ACC112 (cell line): ENCODE data around the gene RBM17.

Experiments
- H2AFZ ChIP-seq: fragments of 200-600 bp; sonication (generic); one replicate; pipeline ENCODE4 v1.6.0; 2017; ENCODE audit warnings: antibody characterized with exemption, low read length; ENCODE audit not compliant: unreplicated experiment
- H3K27ac ChIP-seq: fragments of 200-600 bp; sonication (generic); 2 replicates; pipeline ENCODE4 v1.5.1; 2014; ENCODE audit warnings: low read depth, mild to moderate bottlenecking, antibody characterized with exemption, low read length, moderate library complexity
- H3K27me3 ChIP-seq: fragments of 200-600 bp; sonication (generic); 2 replicates; pipeline ENCODE4 v1.6.1; 2014; ENCODE audit warnings: mild to moderate bottlenecking, antibody characterized with exemption, low read length, moderate library complexity, mixed read lengths; ENCODE audit not compliant: insufficient read depth
- H3K36me3 ChIP-seq: fragments of 200-600 bp; sonication (generic); 2 replicates; pipeline ENCODE4 v1.6.1; 2016; ENCODE audit warnings: mild to moderate bottlenecking, antibody characterized with exemption, low read length, moderate library complexity, mixed read lengths; ENCODE audit not compliant: insufficient read depth
- H3K4me1 ChIP-seq: fragments of 200-600 bp; sonication (generic); one replicate; pipeline ENCODE4 v1.6.1; 2016; ENCODE audit warnings: low read length, mixed read lengths; ENCODE audit not compliant: insufficient read depth, unreplicated experiment, control insufficient read depth
- H3K4me3 ChIP-seq: fragments of 200-600 bp; sonication (generic); 2 replicates; pipeline ENCODE4 v1.5.1; 2014; ENCODE audit warnings: mild to moderate bottlenecking, low read depth, low read length
- H3K79me2 ChIP-seq: fragments of 200-600 bp; sonication (generic); one replicate; pipeline ENCODE4 v1.6.0; 2016; ENCODE audit warnings: low read length; ENCODE audit not compliant: control insufficient read depth, unreplicated experiment, insufficient read depth

The RBM17 gene

DNA sequence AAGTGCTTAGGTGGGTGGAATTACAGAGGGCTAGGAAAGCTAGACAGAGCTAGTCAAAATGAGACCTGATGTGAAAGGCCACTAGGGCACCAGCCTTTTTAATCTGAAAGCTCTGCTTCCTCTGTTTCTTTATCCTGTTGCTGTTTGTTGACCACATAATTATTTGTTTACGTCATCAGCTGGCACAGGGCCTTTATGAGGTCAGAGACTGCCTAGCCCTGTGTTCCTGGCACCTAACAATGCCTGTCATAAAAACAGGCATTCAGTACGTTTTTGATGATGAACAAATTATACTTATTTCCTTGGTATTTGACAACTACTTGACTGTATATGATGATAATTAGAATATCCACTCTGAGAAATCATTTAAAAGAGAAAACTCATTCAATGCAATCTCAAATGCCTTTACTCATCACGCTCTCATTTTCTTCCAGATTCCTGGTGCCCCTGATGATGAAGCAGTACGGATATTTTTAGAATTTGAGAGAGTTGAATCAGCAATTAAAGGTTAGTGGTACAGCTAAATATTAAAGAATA is 26.0 kb downstream of the RBM17 start:
- Histone ChIP-seq H3K27me3 (no peaks in the 10 kb centered on the region), H3K36me3 (peaks cover 42% of the 10 kb centered on the region), H2AFZ (no peak overlapping the region), H3K4me3 (no peak overlapping the region), H3K79me2 (peaks cover 6% of the 10 kb centered on the region), H3K27ac (peak overlapping the region; percentile 89), H3K4me1 (peaks cover 23% of the 10 kb centered on the region)

DNA sequence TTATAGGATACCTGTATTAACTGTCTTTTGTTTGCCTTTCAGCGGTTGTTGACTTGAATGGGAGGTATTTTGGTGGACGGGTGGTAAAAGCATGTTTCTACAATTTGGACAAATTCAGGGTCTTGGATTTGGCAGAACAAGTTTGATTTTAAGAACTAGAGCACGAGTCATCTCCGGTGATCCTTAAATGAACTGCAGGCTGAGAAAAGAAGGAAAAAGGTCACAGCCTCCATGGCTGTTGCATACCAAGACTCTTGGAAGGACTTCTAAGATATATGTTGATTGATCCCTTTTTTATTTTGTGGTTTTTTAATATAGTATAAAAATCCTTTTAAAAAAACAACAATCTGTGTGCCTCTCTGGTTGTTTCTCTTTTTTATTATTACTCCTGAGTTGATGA is 26.6 kb downstream of the RBM17 start:
- Histone ChIP-seq H3K4me1 (peaks cover 23% of the 10 kb centered on the region), H3K79me2 (peaks cover under 1% of the 10 kb centered on the region), H3K4me3 (no peak overlapping the region), H3K27ac (peak overlapping the region; percentile 89), H2AFZ (no peak overlapping the region), H3K36me3 (peaks cover 37% of the 10 kb centered on the region), H3K27me3 (no peaks in the 10 kb centered on the region)

DNA sequence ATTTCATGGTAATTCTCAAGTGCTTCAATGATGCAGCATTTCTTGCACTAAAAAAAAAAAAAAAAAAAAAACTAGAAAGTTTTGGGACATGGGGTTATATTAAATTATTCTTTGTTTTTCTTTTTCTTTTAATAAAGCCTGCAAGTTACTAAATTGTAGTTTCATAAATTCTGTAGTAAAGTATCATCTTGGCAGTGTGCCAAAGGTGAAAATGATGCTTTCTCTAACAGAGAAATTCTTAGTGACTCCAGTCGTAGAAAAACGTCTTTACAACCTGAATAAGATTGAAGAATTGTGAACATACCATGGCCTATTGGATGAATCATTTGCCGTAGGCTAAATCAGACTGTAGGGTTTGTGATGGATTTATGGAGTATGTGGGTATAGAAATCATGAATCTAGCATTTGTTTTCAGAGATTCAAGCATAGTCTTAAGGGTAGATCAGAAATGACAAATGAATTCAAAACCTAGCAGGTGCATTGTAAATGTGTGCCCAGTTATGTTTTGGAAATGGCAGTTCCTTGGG is 27.1 kb downstream of the RBM17 start:
- Histone ChIP-seq H3K4me1 (peaks cover 23% of the 10 kb centered on the region), H3K4me3 (no peak overlapping the region), H3K79me2 (no peaks in the 10 kb centered on the region), H3K27me3 (no peaks in the 10 kb centered on the region), H3K36me3 (peaks cover 32% of the 10 kb centered on the region), H3K27ac (peak overlapping the region; percentile 89), H2AFZ (no peak overlapping the region)

DNA sequence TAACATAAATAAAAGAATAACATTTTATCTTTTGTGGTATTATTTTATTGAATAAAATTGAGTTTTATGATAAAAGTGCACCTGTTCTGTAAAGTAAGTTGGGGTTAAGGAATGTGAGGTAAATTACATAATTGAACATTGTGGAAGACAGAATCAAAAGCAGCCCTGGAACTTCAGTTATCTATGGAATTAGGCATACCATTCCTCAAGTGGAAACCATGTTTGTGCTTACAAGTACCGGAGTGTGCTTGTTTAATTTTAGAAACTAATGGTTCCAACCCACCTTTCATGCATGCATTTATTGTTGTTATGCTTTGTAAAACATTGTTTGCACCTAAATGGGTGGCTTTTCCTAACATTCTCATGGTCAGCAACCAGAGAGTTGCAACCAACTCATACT is 28.0 kb downstream of the RBM17 start:
- Histone ChIP-seq H2AFZ (no peak overlapping the region), H3K27me3 (no peaks in the 10 kb centered on the region), H3K4me3 (no peak overlapping the region), H3K27ac (no peak overlapping the region), H3K36me3 (peaks cover 32% of the 10 kb centered on the region), H3K4me1 (peaks cover 23% of the 10 kb centered on the region), H3K79me2 (no peaks in the 10 kb centered on the region)

DNA sequence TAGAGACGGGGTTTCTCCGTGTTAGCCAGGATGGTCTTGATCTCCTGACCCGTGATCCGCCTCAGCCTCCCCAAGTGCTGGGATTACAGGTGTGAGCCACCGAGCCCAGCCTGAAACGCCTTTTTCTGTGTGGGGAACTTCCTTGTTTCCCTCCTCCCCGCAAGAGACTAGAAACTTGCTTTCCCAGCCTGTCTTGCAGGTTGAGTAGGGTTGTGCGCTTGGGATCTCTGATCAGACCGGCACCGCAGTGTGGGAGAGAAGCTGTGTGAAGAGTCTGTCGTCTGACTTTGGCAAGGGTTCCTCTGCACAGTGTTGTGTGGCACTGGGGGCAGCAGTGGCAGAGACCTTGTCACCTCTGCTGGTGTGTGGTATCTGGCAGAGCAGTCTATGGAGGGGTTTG is 28.9 kb downstream of the RBM17 start:
- no peak overlapping the region for H2AFZ ChIP-seq
- no peak overlapping the region for H3K4me3 ChIP-seq
- H3K79me2 ChIP-seq, result no peaks in the 10 kb centered on the region
- H3K4me1 ChIP-seq, result peaks cover 23% of the 10 kb centered on the region
- no peak overlapping the region for H3K27ac ChIP-seq
- H3K27me3 ChIP-seq, result no peaks in the 10 kb centered on the region
- H3K36me3 ChIP-seq, result peaks cover 26% of the 10 kb centered on the region

GRCh38 chr10:6119423-6119822 is 30.6 kb downstream of the RBM17 start:
- Histone ChIP-seq H3K27me3 (no peaks in the 10 kb centered on the region), H3K79me2 (no peaks in the 10 kb centered on the region)

DNA sequence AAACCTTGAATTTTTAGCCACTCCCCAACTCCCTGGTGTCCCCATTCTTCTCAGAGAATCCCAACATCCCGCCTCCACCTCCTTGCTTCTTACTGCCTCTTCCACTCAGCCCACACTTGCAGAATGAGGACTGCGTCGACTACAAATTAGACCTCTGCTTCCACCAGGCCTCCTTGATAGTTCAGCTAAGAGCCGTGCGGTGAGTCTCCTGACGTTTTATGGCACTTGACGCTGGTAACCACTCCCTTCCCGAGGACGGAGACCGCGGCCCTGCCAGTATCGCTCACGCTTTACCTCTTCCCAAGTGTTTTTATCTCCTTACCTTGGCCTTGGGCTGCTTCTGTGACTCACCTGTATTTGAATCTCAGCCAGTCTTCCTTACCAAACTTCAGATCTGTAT is 31.1 kb downstream of the RBM17 start:
- Histone ChIP-seq H2AFZ (no peak overlapping the region), H3K36me3 (peaks cover 9% of the 10 kb centered on the region; the same call in 1 of the 2 replicates), H3K79me2 (no peaks in the 10 kb centered on the region), H3K4me1 (peaks cover 13% of the 10 kb centered on the region), H3K27ac (no peak overlapping the region), H3K27me3 (no peaks in the 10 kb centered on the region), H3K4me3 (no peak overlapping the region)

More at GRCh38 chr10:6119423-6119822, 30.6 kb downstream of the RBM17 start:
- Histone ChIP-seq H3K36me3 (peaks cover 11% of the 10 kb centered on the region), H3K4me1 (peaks cover 19% of the 10 kb centered on the region), H3K4me3 (no peak overlapping the region), H2AFZ (no peak overlapping the region), H3K27ac (no peak overlapping the region)

DNA sequence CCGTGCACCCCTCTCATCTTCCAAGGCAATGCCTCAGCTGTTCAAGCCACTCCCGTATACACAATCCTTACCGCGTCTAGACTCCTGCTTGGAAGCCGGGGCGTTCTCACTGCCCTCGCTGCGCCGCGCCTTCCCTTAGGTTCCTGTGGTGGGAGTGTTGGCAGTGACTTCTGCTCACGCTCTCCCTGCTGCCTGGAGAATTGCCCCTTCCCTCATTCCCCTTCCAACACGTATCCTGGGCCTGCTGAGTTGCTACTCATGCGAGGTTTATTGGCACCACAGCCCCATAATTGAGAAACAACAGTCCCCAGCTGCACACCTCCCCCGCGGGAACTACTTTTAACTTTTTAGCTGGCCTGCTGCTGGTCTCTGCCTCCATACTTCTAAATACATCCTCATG is 31.9 kb downstream of the RBM17 start:
- Histone ChIP-seq H3K27me3 (no peaks in the 10 kb centered on the region), H3K4me1 (peaks cover 6% of the 10 kb centered on the region), H3K4me3 (no peak overlapping the region), H3K27ac (peak overlapping the region; percentile 7; the same call in 1 of the 2 replicates), H2AFZ (no peak overlapping the region), H3K36me3 (peaks cover 9% of the 10 kb centered on the region; the same call in 1 of the 2 replicates), H3K79me2 (no peaks in the 10 kb centered on the region)

DNA sequence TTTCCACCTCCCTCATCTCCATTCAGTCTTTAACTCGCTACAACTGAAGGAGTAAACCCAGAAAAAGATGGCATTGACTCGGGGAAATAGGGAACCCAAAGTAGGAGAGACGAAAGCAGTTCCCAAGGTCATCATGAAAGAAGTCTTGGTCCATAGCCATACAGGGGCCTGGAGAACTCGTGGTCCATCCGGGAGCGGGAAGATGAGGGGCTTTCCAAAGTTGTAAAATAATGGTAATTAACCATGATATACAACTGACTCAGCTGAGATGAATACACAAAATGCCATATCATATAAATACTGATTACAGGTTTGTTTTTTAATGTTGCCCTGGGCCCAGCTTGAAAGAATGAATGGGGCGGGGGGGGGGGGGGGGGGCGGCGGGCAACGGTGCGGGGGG is 32.3 kb downstream of the RBM17 start:
- no peaks in the 10 kb centered on the region for H3K27me3 ChIP-seq
- H3K36me3 ChIP-seq, result peaks cover 7% of the 10 kb centered on the region; the same call in 1 of the 2 replicates
- H3K79me2 ChIP-seq, result no peaks in the 10 kb centered on the region
- peak overlapping the region; percentile 7; the same call in 1 of the 2 replicates for H3K27ac ChIP-seq
- no peak overlapping the region for H2AFZ ChIP-seq
- peaks cover 1% of the 10 kb centered on the region for H3K4me1 ChIP-seq
- H3K4me3 ChIP-seq, result no peak overlapping the region

GRCh38 chr10:6123532-6123931 is 34.7 kb downstream of the RBM17 start:
- H3K4me1 ChIP-seq, result no peaks in the 10 kb centered on the region
- no peaks in the 10 kb centered on the region for H3K79me2 ChIP-seq
- no peaks in the 10 kb centered on the region for H3K36me3 ChIP-seq
- no peak overlapping the region for H3K4me3 ChIP-seq
- H2AFZ ChIP-seq, result no peak overlapping the region
- H3K27ac ChIP-seq, result no peak overlapping the region
- no peaks in the 10 kb centered on the region for H3K27me3 ChIP-seq

GRCh38 chr10:6124666-6125065 is 35.8 kb downstream of the RBM17 start:
- Histone ChIP-seq H3K27ac (no peak overlapping the region), H3K4me3 (no peak overlapping the region), H3K27me3 (no peaks in the 10 kb centered on the region), H2AFZ (no peak overlapping the region), H3K36me3 (no peaks in the 10 kb centered on the region), H3K79me2 (no peaks in the 10 kb centered on the region), H3K4me1 (no peaks in the 10 kb centered on the region)
